GM19452 (cell line): ENCODE measurements around the gene PTGES2.
"Not testable (repeated sequence)": the region's sequence is repeated elsewhere in the genome, so short reads cannot be mapped to it uniquely, and the experiment has no call there.

Experiments
- ATAC-seq: cut with Tn5 transposase; IDR thresholded peaks from one replicate; pipeline ENCODE4 v1.9.1; 2021; ENCODE audit not compliant: unreplicated experiment

PTGES2 gene

DNA sequence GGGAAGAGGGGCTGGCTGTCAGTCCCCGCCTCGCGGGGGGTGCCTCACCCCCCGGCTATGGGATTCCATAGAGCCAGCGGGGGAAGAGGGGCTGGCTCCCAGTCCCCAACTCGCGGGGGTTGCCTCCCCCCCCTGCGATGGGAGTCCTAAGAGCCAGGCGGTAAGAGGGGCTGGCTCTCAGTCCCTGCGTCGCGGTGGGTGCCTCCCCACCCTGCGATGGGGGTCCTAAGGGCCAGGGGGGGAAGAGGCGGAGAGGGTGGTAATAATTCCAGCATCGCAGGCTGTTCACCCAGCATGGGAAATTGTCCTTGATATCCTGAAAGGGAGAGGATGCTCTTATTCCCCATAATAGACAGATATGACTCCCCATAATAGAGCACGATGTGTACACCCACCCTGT is 12.1 kb upstream of the PTGES2 start:
- no peak for ATAC-seq

GRCh38 chr9:128138001-128138400 is 10.5 kb upstream of the PTGES2 start:
- ATAC-seq, result no peak

DNA sequence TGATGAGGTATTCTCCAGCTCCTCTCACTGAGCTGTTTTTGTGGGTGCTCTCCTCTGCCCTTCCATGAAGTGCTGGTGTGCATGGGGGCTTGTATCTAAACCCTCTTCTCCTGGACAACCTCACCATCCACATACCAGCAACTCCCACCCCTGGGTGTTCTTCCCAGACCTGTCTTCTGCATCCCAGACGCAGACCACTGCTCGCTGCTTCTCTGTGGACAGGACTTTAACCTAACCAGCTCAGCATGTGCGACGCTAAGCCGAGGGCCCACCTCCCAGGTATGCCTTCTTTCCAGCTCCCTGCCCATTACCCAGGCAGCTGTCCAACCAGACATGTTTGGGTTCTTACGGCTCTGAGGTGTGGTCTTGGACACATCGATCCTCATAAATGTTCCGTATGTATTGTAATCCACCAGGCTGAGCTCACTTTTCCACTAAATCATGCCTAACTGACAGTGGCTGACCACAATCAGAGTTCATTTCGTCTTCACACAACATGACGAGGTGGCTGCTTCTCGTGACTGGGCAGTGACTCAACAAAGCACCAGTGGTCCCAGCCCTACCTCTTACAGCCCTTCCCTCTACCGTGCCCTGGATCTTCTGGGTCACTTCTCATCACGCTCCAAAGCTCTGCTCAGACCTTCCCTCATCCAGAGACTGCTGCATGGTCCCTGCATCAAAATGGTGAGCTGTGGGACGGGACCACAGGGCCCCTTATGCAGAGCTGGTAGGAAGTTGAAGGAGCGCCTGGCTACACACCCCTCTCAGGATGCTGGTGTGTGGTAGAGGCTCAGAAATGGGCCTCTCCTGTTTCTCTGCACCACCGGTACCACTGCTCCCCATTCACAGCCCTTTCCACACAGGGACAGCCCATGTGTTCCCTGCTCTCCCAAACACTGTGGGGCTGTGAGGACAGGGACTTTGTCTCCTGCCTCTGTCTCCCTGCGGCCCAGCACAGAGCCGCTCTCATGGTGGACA is 9.6 kb upstream of the PTGES2 start:
- ATAC-seq, result no peak

GRCh38 chr9:128135561-128135960 is 8.0 kb upstream of the PTGES2 start:
- ATAC-seq, result not testable (repeated sequence)

- ATAC-seq, result not testable (repeated sequence)
Measured at GRCh38 chr9:128132139-128132538, 4.6 kb upstream of the PTGES2 start.

DNA sequence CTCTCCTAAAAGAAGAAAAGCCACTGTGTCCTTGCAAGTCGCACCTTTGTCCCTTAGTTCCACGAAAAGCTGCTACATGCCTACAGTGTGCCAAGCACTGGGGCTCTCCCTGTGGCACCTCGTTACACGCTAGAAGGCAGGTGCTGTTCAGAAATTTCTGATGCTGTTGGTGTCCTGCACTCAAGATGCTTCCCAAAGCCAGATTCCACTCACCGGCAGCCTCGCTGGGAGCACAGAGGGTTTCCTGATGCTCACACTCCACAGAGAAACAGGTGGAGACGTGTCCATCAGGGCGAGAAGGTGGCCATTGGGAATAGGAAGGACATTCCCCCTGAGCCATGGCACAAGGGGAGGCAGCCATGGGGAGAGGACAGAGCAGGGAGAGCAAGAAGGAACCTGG is 3.8 kb upstream of the PTGES2 start:
- ATAC-seq, result not testable (repeated sequence)

DNA sequence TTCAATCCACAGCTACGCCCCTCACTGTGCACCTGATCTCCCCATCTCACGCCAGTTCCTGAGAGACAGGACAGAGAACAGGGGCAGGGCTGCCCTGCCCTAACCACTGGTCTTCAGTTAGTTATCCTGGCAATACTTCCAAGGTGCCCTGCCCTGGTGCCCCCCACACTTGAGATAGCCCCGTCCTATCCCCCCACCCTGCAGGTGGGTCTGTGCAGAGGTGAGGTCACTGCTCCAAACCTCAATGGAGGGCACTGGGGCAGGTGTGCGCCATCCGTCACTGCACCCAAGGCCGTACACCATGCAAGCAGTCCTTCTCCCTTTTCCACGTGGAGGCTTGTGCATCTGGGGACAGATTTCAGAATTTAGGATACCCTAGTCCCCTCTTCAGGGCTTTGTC is 3.1 kb upstream of the PTGES2 start:
- ATAC-seq, result not testable (repeated sequence)

DNA sequence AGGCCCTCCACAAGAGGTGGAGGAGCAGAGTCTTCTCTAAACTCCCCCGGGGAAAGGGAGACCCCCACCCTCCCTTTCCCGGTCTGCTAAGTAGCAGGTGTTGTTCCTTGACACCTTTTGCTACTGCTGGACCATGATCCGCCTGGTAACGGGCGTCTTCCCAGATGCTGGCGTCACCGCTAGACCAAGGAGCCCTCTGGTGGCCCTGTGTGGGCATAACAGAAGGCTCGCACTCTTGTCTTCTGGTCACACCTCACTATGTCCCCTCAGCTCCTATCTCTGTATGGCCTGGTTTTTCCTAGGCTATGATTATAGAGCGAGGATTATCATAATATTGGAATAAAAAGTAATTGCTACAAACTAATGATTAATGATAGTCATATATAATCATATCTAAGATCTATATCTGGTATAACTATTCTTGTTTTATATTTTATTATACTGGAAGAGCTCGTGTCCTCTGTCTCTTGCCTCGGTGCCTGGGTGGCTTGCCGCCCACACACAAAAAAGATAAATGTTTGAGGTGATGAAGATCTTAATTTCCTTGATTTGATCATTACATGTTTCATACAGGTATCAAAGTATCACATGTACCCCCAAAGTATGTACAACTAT is 2.6 kb upstream of the PTGES2 start:
- ATAC-seq, result not testable (repeated sequence)

- ATAC-seq, result no peak
Measured at GRCh38 chr9:128128836-128129590, 1.5 kb upstream of the PTGES2 start.

DNA sequence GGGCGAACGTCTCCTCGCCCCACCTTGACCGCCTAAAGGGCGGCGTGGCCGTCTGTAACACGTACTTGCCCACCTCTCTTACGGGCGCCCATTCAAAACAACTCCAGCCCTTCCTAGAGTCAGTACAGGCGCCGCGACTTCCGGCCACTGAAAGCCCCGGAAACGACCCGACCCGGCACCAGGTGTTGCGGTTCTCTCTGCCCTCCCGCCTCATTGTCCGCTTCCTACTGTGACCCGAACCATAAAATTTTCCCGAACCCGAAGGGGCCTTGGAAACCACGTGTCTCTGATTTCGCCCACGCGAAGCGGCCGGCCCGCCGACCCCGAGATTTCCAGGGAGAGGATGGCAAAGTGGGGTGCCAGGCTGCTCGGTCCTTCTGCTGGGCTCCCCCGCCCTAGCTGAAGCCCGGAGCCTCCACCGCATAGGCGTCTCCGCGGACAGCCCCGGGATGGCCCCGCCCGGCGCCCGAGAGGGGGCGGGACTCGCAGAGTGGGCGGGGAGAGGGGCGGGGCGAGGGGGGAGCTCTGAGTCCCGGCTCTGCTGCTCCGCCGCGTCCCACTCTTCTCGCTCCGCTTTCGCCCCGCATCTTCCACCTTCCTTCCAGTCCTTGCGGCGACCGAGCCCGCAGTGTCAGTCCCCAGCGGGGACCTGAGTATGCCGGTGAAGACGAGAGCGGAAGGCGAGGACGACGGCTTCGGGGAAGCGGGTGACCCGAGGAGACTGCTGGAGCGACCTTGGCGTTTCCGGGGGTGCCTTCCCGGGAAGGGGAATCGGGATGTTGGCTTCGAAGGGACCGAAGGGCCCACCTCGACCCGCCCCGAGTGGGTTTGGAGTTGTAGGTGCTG is 684 bp upstream of the PTGES2 start:
- peak; percentile 61 for ATAC-seq

DNA sequence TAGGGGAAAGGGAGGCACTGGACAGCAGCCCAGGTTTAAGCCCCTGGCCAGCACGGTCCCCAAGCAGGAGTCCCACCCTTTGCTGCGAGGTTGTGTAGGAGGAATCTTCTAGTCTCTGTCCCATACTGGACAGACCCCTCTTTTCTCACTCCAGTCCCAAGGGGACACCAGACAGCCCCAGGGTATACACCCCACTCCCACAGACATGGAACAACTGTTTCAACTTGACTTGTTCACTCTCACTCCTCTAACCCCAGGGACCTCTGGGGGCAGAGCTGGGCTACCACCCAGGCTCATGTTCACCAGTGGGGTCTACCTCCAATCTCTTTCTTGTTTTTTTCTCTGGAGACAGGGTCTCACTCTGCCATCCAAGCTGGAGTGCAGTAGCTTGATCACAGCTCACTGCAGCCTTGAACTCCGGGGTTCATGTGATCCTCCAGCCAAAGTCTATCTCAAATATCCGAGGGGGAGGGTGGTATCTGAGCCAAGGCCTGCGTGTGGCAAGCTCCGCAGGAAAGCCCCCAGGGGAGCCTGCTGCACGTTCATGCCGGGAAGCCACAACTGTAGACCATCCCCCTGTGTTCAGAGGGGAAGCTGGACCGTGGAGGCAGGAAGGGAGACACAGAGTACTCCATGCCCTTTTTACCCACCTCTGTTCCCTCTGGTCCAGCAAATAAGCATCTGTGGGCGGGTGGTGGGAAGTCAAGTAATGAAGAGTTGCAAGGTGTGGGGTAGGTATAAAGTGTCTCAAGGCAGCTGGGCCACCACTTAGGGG is 1.8 kb downstream of the PTGES2 start:
- ATAC-seq, result no peak

- ATAC-seq, result no peak
Measured at GRCh38 chr9:128124873-128125579, 2.5 kb downstream of the PTGES2 start.

DNA sequence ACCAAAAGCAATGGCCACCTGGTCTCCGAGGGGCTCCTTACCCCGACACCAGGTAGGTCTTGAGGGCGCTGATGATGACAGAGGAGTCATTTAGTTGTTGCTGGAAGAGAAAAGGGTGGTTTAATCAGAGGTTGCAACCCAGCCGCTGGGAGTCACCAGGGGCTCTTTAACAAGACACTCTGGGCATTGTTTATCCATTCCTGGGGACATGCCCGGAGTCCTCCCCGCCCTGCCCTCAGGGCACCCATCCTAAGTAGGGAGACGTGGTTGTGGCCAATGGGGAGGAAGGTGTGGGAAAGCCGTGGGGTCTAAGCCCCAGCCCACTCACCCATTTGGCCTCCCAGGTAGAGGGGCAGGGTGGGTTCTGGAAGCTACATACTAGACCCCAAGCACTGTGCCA is 3.1 kb downstream of the PTGES2 start:
- ATAC-seq, result no peak

DNA sequence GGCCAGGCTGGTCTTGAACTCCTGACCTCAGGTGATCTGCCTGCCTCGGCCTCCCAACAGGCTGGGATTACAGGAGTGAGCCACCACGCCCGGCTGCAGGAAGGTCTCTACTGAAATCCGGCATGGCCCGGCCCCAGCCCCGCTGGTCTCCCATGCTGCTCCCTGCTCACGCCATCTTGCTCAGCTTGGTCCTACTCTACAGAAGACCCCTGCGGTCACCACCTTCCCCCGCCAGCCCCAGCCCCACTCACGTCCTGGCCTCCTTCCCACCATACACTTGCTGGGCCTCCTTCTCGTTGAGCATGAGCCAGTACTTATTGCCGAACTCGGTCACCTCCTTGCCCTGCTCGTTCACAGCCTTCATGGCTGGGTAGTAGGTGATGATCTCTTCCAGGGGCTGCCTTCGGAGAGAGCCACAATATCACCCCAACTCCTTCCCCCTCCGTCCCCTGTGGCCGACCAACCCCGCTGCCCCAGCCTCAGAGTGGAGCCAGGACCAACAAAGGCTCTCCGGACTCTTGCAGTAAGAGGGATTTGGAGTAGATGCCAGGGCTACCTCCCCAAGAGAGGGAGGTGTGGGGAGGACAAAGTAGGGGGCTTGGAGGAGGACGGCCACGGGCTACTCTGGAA is 4.0 kb downstream of the PTGES2 start:
- ATAC-seq, result no peak

DNA sequence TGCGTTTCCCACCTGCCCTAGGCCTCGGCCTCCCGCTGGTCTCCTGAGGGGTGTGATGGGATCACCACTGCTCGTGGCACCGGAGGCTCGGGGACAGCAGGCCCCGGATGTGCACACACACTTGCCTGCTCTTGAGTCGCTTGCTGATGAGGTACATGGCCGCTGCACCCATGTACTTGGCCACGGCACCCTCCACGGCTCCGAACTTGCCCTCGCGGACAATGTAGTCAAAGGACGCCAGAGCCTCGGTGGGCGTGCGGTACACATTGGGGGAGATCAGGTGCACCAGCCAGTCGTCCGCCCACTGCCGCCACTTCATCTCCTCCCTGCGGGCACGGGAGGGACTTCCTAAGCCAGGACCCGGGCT is 4.7 kb downstream of the PTGES2 start:
- no peak for ATAC-seq

- ATAC-seq, result no peak
Measured at GRCh38 chr9:128121924-128122808, 5.4 kb downstream of the PTGES2 start.

DNA sequence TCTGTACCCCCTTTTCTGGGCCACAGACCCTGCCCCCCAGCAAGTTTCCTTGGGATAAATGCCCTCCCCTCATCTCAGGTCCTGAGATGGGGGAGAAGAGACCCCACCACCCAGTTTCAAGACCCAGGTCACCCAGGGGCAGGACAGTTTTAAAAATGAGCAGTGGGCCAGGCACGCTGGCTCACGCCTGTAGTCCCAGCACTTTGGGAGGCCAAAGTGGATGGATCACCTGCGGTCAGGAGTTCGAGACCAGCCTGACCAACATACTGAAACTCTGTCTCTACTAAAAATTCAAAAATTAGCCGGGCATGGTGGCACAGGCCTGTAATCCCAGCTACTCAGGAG is 6.1 kb downstream of the PTGES2 start:
- no peak for ATAC-seq
